ENCODE measurements around the gene PTPRD.

The PTPRD gene

GRCh38 chr9:10054456-10054855 is 558.3 kb downstream of the PTPRD start:
- DNase-seq (ENCODE audit: low spot score), result no peak

DNA sequence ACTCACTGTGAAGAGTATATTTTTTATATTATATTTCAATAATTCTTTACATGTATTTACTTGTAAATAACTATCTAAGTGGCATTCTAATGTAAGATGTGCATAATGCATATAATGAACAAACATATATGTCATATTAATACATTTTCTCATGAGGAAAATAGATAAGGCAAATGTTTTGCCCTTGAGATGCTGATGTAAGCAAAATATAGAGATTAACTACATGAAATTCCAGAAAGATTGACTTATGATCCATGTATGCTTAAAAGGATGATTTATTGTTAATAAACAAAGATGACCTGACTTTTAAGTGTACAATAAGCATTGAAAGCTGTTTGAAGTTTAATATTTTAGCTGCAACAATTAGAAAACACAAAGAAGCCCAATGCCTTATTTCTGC is 559.9 kb downstream of the PTPRD start:
- DNase-seq (ENCODE audit: low spot score), result no peak

- no peak for DNase-seq (ENCODE audit: low spot score)
These were observed 560.6 kb downstream of the PTPRD start for GRCh38 chr9:10052181-10052580.

DNA sequence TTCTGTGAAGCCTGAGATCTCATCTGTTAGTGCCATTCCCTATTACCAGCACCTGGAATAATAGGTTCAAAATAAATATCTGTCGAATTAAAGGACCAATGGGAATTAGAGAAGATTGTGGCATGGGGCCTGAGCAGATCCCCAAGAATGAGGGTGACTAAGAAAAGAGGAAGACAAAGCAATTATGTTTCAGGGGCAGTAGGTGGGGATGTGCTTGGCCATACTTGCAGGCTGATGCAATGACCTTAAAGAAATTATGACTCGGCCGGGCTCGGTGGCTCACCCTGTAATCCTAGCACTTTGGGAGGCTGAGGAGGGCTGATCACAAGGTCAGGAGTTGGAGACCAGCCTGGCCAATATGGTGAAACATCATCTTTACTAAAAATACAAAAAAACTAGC is 562.8 kb downstream of the PTPRD start:
- no peak for DNase-seq (ENCODE audit: low spot score)

DNA sequence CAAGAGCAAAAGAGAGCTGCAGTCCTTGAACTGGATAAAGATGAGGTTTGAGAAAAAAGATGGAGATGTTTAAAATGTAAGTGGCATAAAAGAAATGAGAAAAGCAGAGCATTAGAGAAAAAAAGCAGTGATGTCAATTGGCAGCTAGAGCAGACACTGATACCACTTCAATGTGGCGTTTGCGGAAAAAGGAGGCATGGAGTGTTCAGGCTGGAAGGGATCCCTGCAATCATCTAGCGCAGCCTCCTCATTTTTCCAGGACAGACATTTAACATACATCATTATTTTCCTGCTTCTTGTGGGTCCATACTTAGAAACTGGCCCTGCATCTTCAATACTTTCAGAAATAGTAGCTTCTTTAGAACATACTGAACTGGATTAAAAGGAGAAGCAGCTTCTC is 563.8 kb downstream of the PTPRD start:
- no peak for DNase-seq (ENCODE audit: low spot score)

DNA sequence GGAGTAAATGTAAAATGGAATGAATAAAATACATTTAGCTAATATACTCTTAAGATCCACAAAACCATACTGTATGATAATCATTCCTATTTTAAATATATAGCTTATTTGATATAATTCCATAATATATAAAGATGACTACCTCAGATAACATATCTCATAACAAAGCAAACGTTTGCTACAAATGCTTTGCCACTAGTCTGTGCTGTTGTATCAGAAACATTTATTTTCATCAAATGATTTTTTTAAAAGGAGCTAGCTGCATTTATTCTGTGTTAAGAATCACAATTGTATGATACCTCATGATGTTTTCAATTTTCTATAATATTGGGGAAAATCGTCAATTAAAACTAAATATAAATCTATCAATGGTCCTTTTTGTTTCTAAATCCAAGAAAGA is 567.2 kb downstream of the PTPRD start:
- DNase-seq (ENCODE audit: low spot score), result no peak

GRCh38 chr9:10041726-10042229 is 571.0 kb downstream of the PTPRD start:
- no peak for DNase-seq (ENCODE audit: low spot score)

- DNase-seq (ENCODE audit: low spot score), result no peak
These were observed 576.7 kb downstream of the PTPRD start for GRCh38 chr9:10036095-10036494.

DNA sequence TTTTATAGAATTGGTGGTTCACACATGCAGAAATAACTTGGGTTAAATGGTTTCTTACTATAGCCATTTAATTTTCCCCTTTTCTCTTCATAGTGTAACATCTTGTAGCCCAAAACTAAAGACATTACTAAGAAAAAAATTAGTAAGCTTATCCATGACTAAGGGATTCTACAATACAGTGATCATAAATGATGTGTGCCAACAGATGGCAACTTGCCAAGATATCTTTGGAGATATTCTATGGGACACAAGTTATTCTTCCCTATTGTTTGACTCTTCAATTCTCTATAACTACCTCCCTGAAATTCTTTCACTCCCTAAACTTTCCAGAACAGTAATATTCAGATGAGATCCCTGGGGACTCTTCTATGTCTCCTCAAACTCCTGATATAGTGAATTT is 580.6 kb downstream of the PTPRD start:
- no peak for DNase-seq (ENCODE audit: low spot score)

DNA sequence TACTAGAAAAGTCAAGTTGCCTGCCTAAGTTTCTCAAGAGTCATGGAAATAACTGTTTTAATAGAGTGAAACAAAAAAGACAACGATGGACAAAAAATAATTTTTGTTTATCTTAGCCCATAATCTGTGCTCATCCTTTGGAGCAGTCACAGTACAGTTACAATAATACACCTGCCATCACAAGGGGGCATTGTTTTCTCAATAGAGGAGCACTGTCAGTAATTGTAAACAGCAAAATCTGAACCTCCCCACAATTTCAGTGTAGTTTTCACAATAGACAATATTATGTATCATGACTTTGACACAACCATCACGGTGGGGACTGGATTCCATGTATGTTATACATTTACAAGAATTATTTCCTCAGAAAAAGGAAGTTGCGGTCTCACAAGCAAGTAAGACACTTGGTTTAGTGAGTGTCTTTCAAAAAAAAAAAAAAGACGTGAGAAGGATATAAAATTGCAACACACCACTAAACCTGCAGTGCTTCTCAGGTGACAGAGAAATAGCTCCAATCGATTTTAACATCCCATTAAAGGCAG is 586.3 kb downstream of the PTPRD start:
- no peak for DNase-seq (ENCODE audit: low spot score)

- no peak for DNase-seq (ENCODE audit: low spot score)
These were observed 597.0 kb downstream of the PTPRD start for GRCh38 chr9:10015755-10016154.

DNA sequence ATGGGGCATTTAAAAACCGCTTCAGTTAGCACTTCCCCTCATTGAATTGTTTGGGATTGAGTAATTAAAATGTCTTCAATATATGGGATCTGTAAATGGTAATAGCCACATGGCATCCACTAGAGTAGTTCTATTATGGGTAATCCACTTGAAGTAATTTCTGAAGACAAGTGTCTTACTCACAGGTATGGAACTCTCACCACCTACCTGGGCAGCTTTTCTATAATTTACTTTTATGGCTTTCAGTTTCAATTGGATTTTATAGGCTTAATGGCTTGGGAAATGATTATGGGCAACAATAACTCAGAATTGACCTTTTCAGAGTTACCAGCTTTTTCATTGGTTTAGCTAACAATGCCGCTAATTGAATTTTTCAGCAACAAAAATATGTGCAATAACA is 597.9 kb downstream of the PTPRD start:
- DNase-seq (ENCODE audit: low spot score), result no peak

DNA sequence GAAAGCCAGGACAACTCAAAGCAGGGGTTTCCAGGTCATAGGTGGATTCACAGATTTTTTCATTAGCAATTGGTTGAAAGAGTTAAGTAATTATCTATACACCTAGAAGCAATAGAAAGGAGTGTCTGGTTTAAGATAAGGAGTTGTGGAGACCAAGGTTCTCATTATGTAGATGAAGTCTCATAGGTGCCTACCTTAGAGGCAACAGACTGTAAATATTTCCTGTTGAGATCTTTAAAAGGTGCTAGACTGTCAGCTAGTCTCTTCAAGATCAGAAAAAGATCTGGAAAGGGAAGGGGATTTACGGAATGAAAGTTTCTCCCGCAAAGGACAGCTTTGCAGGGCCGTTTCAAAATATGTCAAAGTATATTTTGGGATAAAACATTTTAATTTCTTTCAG is 603.4 kb downstream of the PTPRD start:
- no peak for DNase-seq (ENCODE audit: low spot score)

DNA sequence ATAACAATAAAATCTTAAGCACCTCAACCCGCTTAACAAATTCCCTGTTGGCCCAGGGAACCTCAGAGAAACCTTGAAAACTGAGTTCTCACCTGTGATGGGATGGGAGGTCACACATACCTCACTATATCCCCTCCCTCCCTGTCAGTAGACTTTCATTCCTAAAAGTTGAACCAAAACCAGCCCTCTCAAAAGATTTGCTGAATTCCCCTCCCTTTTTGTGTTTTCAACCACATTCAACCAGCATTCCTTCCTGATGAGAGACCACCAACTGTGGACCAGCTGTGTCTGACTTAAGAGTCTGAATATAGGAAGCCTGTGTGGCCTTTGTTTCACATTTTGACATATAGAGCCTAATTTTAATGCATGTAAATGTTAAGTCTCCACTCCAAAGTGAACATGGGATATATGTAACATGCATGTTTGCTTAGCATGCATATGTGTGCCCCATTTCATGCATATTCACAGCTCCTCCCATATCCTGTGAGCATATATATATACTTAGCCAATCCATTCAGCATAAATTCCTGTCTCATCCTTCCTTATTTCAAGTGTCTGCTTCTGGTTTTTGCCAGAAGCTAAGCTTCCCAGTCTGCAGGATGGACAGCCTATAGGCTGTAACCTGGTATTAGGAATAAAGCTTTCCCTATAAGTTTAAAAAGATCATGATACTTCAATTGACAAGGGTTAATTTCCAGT is 604.6 kb downstream of the PTPRD start:
- DNase-seq (ENCODE audit: low spot score), result no peak

- no peak for DNase-seq (ENCODE audit: low spot score)
These were observed 605.4 kb downstream of the PTPRD start for GRCh38 chr9:10007356-10007755.

DNA sequence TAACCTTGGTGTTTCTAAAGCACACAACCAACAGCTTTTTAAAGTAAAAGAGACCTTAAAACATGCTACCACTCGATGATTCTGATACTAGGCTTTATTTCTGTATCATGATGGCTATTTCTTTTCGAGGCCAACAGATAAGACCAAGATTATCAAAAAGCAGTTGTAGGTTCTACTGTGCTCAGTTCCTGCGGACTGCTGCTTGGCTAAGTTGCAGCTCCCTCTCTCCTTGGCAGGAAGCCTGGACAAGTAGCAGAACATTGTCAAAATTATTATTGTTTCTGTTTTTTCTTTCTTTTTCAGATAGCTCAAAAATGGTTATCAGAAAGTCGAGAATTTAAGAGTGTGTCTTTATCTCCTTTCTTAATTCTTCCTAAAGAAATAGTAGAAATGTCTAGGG is 607.6 kb downstream of the PTPRD start:
- DNase-seq (ENCODE audit: low spot score), result no peak

GRCh38 chr9:10003047-10003446 is 609.8 kb downstream of the PTPRD start:
- no peak for DNase-seq (ENCODE audit: low spot score)

GRCh38 chr9:10000669-10001068 is 612.1 kb downstream of the PTPRD start:
- no peak for DNase-seq (ENCODE audit: low spot score)

- DNase-seq (ENCODE audit: low spot score), result peak; percentile 4
These were observed 614.1 kb downstream of the PTPRD start for GRCh38 chr9:9998491-9999287.

DNA sequence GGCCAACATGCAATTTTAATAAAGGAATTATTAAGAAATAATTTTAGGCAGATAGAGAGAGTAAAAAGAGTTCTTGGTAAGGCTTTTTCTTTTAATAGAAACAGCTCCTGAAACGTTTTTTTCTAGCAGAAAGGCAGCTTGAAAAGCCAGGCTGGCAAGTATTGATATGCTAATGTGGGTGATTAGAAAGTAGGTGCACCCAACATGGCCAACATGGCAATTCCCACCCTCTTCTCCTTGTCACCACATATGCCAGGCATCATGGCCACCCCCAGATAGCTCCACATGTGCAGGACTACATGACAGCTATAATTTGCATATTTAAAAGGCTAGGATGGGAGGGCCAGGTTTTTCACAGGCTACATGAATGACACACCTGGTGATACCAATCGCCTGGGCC is 615.2 kb downstream of the PTPRD start:
- no peak for DNase-seq (ENCODE audit: low spot score)

GRCh38 chr9:9996259-9996658 is 616.5 kb downstream of the PTPRD start:
- no peak for DNase-seq (ENCODE audit: low spot score)

DNA sequence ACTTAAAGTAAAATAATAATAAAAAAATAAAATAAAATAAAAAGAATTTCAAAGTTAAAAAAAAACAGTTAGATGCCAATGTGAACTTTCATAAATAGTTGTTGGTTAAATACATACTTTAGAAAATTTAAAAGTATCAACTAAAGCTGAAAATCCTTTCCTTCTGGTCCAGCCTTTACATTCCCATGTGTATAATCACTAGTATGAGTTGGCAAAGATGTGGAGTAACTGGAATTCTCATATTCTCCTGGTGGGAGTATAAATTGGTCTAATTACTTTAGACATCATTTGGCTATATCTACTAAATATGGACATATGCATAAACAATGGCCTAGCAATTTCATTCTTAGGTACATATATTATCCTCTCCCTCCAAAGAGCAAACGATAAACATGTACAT is 619.9 kb downstream of the PTPRD start:
- no peak for DNase-seq (ENCODE audit: low spot score)

- no peak for DNase-seq (ENCODE audit: low spot score)
These were observed 639.7 kb downstream of the PTPRD start for GRCh38 chr9:9973062-9973461.
